ENCODE measurements around the gene SLC25A44.

GRCh38 chr1:156200044-156200443, 6.1 kb downstream of the SLC25A44 start:
- no peak for TF ChIP-seq CTCF (IDR thresholded peaks at IDR 0.05; ENCODE audit: low read length)
- TF ChIP-seq EZH2 (optimal IDR thresholded peaks at IDR 0.05; ENCODE audit: low read depth, low read length): no peak
- TF ChIP-seq EZH2phosphoT487 (IDR thresholded peaks at IDR 0.05; ENCODE audit: low read length): no peak
